ENCODE data around the gene STXBP1.
A peak's percentile ranks its signal among the peaks of the same experiment; 100 is the strongest.

Gene STXBP1

GRCh38 chr9:127611899-127612790 lies at the start of gene STXBP1:
Gene STXBP1, plus strand, starts transcription at chr9:127612277. Its CDS starts 127 bp downstream, at chr9:127612404.
- peak; percentile 96 for DNase-seq (ENCODE audit: low spot score)

GRCh38 chr9:127562279-127562796 lies 49.7 kb upstream of the STXBP1 start:
- no peak for DNase-seq (ENCODE audit: low spot score)

- DNase-seq (ENCODE audit: low spot score): no peak
These were observed 49.2 kb upstream of the STXBP1 start for GRCh38 chr9:127562841-127563401.

- DNase-seq (ENCODE audit: low spot score): no peak
These were observed 48.5 kb upstream of the STXBP1 start for GRCh38 chr9:127563579-127563978.

- no peak for DNase-seq (ENCODE audit: low spot score)
These were observed 46.8 kb upstream of the STXBP1 start for GRCh38 chr9:127565231-127565630.

GRCh38 chr9:127566351-127567001 lies 45.6 kb upstream of the STXBP1 start:
- no peak for DNase-seq (ENCODE audit: low spot score)

GRCh38 chr9:127567035-127567729 lies 44.9 kb upstream of the STXBP1 start:
- no peak for DNase-seq (ENCODE audit: low spot score)

- no peak for DNase-seq (ENCODE audit: low spot score)
These were observed 44.1 kb upstream of the STXBP1 start for GRCh38 chr9:127567730-127568617.

- DNase-seq (ENCODE audit: low spot score): no peak
These were observed 43.5 kb upstream of the STXBP1 start for GRCh38 chr9:127568618-127568970.

- peak; percentile 96 for DNase-seq (ENCODE audit: low spot score)
These were observed 42.8 kb upstream of the STXBP1 start for GRCh38 chr9:127568971-127569885.

GRCh38 chr9:127569886-127570401 lies 42.1 kb upstream of the STXBP1 start:
- DNase-seq (ENCODE audit: low spot score): peak; percentile 43

GRCh38 chr9:127570533-127571111 lies 41.5 kb upstream of the STXBP1 start:
- no peak for DNase-seq (ENCODE audit: low spot score)

- no peak for DNase-seq (ENCODE audit: low spot score)
These were observed 40.1 kb upstream of the STXBP1 start for GRCh38 chr9:127571971-127572370.

- DNase-seq (ENCODE audit: low spot score): no peak
These were observed 38.9 kb upstream of the STXBP1 start for GRCh38 chr9:127572961-127573721.

GRCh38 chr9:127574072-127574993 lies 37.7 kb upstream of the STXBP1 start:
- DNase-seq (ENCODE audit: low spot score): no peak

GRCh38 chr9:127575875-127576778 lies 36.0 kb upstream of the STXBP1 start:
- no peak for DNase-seq (ENCODE audit: low spot score)
